Measurements from ENCODE around the gene TCIRG1. TPM values are rescaled to one million over a fixed set of nuclear protein-coding genes. Genes with fewer than 3 reads are reported as not detected.

TCIRG1 gene
- polyA plus RNA-seq, 1 experiment: 111 TPM

- no peak for TF ChIP-seq CTCF (IDR thresholded peaks at IDR 0.05; ENCODE audit: insufficient read depth, low read depth, low read length)
- no peaks in the 10 kb centered on the region for H3K27me3 ChIP-seq (ENCODE audit: control insufficient read depth, insufficient read depth, low read length)
- no peak for DNase-seq (ENCODE audit: low read depth)
- no peak overlapping the region for H3K4me3 ChIP-seq (ENCODE audit: low read depth, low read length)
- H3K36me3 ChIP-seq (ENCODE audit: control insufficient read depth, insufficient read depth, low read length): peaks cover 18% of the 10 kb centered on the region
- ChIA-PET POLR2A (no interaction called here), CTCF (no interaction called here)
Measured at GRCh38 chr11:68024508-68024907, 14.3 kb upstream of the TCIRG1 start.

GRCh38 chr11:68025047-68025446 is 13.8 kb upstream of the TCIRG1 start:
- no peak for DNase-seq (ENCODE audit: low read depth)
- ChIA-PET POLR2A (no interaction called here), CTCF (interaction anchor here (0.7 kb wide), 1 partner anchor 10 kb away, joined by 3 read pairs; no protein-coding TSS in a partner anchor)
- Histone ChIP-seq H3K27me3 (ENCODE audit: control insufficient read depth, insufficient read depth, low read length) (no peaks in the 10 kb centered on the region), H3K4me3 (ENCODE audit: low read depth, low read length) (no peak overlapping the region), H3K36me3 (ENCODE audit: control insufficient read depth, insufficient read depth, low read length) (peaks cover 18% of the 10 kb centered on the region)
- TF ChIP-seq CTCF (IDR thresholded peaks at IDR 0.05; ENCODE audit: insufficient read depth, low read depth, low read length): no peak

GRCh38 chr11:68026391-68027105 is 12.3 kb upstream of the TCIRG1 start:
- POLR2A ChIA-PET: no interaction called here

GRCh38 chr11:68027667-68028066 is 11.2 kb upstream of the TCIRG1 start:
- no peaks in the 10 kb centered on the region for H3K27me3 ChIP-seq (ENCODE audit: control insufficient read depth, insufficient read depth, low read length)
- TF ChIP-seq CTCF (IDR thresholded peaks at IDR 0.05; ENCODE audit: insufficient read depth, low read depth, low read length): no peak
- no peak overlapping the region for H3K4me3 ChIP-seq (ENCODE audit: low read depth, low read length)
- POLR2A ChIA-PET: no interaction called here
- DNase-seq (ENCODE audit: low read depth): no peak
- CTCF ChIA-PET: interaction anchor here (0.7 to 2.1 kb wide), 2 partner anchors 14 to 23 kb away, joined by 3 to 7 read pairs; no protein-coding TSS in a partner anchor
- peaks cover 16% of the 10 kb centered on the region for H3K36me3 ChIP-seq (ENCODE audit: control insufficient read depth, insufficient read depth, low read length)

More at GRCh38 chr11:68026391-68027105, 12.3 kb upstream of the TCIRG1 start:
- Histone ChIP-seq H3K27me3 (ENCODE audit: control insufficient read depth, insufficient read depth, low read length) (no peaks in the 10 kb centered on the region), H3K4me3 (ENCODE audit: low read depth, low read length) (no peak overlapping the region), H3K36me3 (ENCODE audit: control insufficient read depth, insufficient read depth, low read length) (peaks cover 17% of the 10 kb centered on the region)
- CTCF ChIA-PET: no interaction called here
- TF ChIP-seq CTCF (IDR thresholded peaks at IDR 0.05; ENCODE audit: insufficient read depth, low read depth, low read length): no peak
- DNase-seq (ENCODE audit: low read depth): no peak

GRCh38 chr11:68028802-68029545 is 9.9 kb upstream of the TCIRG1 start:
- Histone ChIP-seq H3K27me3 (ENCODE audit: control insufficient read depth, insufficient read depth, low read length) (no peaks in the 10 kb centered on the region), H3K36me3 (ENCODE audit: control insufficient read depth, insufficient read depth, low read length) (peaks cover 25% of the 10 kb centered on the region), H3K4me3 (ENCODE audit: low read depth, low read length) (no peak overlapping the region)
- TF ChIP-seq CTCF (IDR thresholded peaks at IDR 0.05; ENCODE audit: insufficient read depth, low read depth, low read length): no peak
- CTCF ChIA-PET: interaction anchor here (1.0 to 2.2 kb wide), 3 partner anchors 10 to 18 kb away, joined by 3 to 7 read pairs (median 5); no protein-coding TSS in a partner anchor
- no peak for DNase-seq (ENCODE audit: low read depth)
- POLR2A ChIA-PET: interaction anchor here (0.7 kb wide), 2 partner anchors 162 to 373 kb away, joined by 9 to 13 read pairs; no protein-coding TSS in a partner anchor

Measured in BJ (cell line).